IMR-90 (cell line): Measurements from ENCODE around the gene FAM174B. TPM values are rescaled to one million over a fixed set of nuclear protein-coding genes. Genes with fewer than 3 reads are reported as not detected.

Source experiments
- ATAC-seq: fragments of 200-7000 bp; cut with Tn5 transposase; 2 replicates; pipeline ENCODE4 v1.9.1; 2020; ENCODE audit warnings: low read depth, mild to moderate bottlenecking, moderate library complexity
- BruUV-seq: library from RNA; stranded (reverse); fragments of 400-500 nt; replicated peaks from 2 replicates; lab custom pipeline; 2021; lab: Mats Ljungman, UMichigan
- CTCF ChIA-PET: fragments of 300-600 bp; formaldehyde crosslinking; extraction: SDS; loops from one replicate; lab custom pipeline; 2021; ENCODE audit warnings: antibody characterized with exemption; lab: Yijun Ruan, JAX
- POLR2A ChIA-PET: fragments of 300-600 bp; sonication (Branson Sonifier 250); formaldehyde crosslinking; loops from one replicate; lab custom pipeline; 2022; ENCODE audit warnings: antibody characterized with exemption; ENCODE audit not compliant: unreplicated experiment; lab: Charles Lee
- DNase-seq: peaks from one replicate; pipeline ENCODE4 v3.0.0; 2013
- H2AFZ ChIP-seq: replicated peaks from 2 replicates; pipeline ENCODE3; 2013; ENCODE audit warnings: low read length, mild to moderate bottlenecking; ENCODE audit not compliant: poor library complexity
- H2AK5ac ChIP-seq: 2 replicates; pipeline ENCODE4 v1.6.1; 2013; ENCODE audit warnings: low read depth, low read length, inconsistent platforms
- H2AK9ac ChIP-seq: replicated peaks from 2 replicates; pipeline ENCODE3; 2013; ENCODE audit warnings: mild to moderate bottlenecking, low read depth, low read length, moderate library complexity; ENCODE audit not compliant: poor library complexity
- H2BK120ac ChIP-seq: 2 replicates; pipeline ENCODE4 v1.6.1; 2013; ENCODE audit warnings: low read depth, low read length, inconsistent platforms
- H2BK15ac ChIP-seq: 3 replicates; pipeline ENCODE4 v1.6.1; 2013; ENCODE audit warnings: low read depth, low read length, inconsistent platforms
- H2BK20ac ChIP-seq: 2 replicates; pipeline ENCODE4 v1.6.1; 2013; ENCODE audit warnings: low read depth, mild to moderate bottlenecking, inconsistent platforms, low read length, moderate library complexity
- H2BK5ac ChIP-seq: 2 replicates; pipeline ENCODE4 v1.6.1; 2013; ENCODE audit warnings: mild to moderate bottlenecking, low read depth, low read length, inconsistent platforms; ENCODE audit not compliant: poor library complexity, severe bottlenecking
- H3K14ac ChIP-seq: replicated peaks from 2 replicates; pipeline ENCODE4 v1.6.1; 2013; ENCODE audit warnings: low read depth, low read length, inconsistent platforms
- H3K18ac ChIP-seq: 2 replicates; pipeline ENCODE4 v1.6.1; 2013; ENCODE audit warnings: low read depth, low read length, control low read depth
- H3K23ac ChIP-seq: 2 replicates; pipeline ENCODE4 v1.6.1; 2013; ENCODE audit warnings: low read depth, low read length, inconsistent platforms
- H3K27ac ChIP-seq: 2 replicates; pipeline ENCODE4 v1.5.1; 2013; ENCODE audit warnings: mild to moderate bottlenecking, control low read depth, low read length; ENCODE audit not compliant: insufficient read depth
- H3K27me3 ChIP-seq: 2 replicates; pipeline ENCODE4 v1.6.1; 2013; ENCODE audit warnings: low read length; ENCODE audit not compliant: control insufficient read depth, insufficient read depth
- H3K36me3 ChIP-seq: 2 replicates; pipeline ENCODE4 v1.6.1; 2013; ENCODE audit warnings: low read length, mixed read lengths; ENCODE audit not compliant: control insufficient read depth, insufficient read depth
- H3K4ac ChIP-seq: 2 replicates; pipeline ENCODE4 v1.6.1; 2013; ENCODE audit warnings: low read depth, low read length, inconsistent platforms
- H3K4me1 ChIP-seq: 2 replicates; pipeline ENCODE4 v1.6.1; 2013; ENCODE audit warnings: low read length, mixed read lengths; ENCODE audit not compliant: control insufficient read depth, insufficient read depth
- H3K4me2 ChIP-seq: 2 replicates; pipeline ENCODE4 v1.6.1; 2013; ENCODE audit warnings: low read depth, mild to moderate bottlenecking, control low read depth, low read length, moderate library complexity
- H3K4me3 ChIP-seq: 2 replicates; pipeline ENCODE4 v1.5.1; 2013; ENCODE audit warnings: low read depth, mild to moderate bottlenecking, control low read depth, low read length, moderate library complexity; ENCODE audit not compliant: insufficient read depth
- H3K56ac ChIP-seq: 2 replicates; pipeline ENCODE4 v1.6.1; 2013; ENCODE audit warnings: low read length, inconsistent platforms; ENCODE audit not compliant: insufficient read depth; ENCODE audit errors: extremely low read depth
- H3K79me1 ChIP-seq, 2 experiments: 2 replicates each; pipeline ENCODE4 v1.6.1; 2013; ENCODE audit warnings: low read length in 2 of 2, inconsistent platforms in 1 of 2, low read depth in 1 of 2
- H3K9ac ChIP-seq: 2 replicates; pipeline ENCODE4 v1.6.1; 2013; ENCODE audit warnings: low read depth, low read length, control low read depth
- H3K9me1 ChIP-seq: 2 replicates; pipeline ENCODE4 v1.6.1; 2013; ENCODE audit warnings: low read length, inconsistent platforms; ENCODE audit not compliant: insufficient read depth
- H3K9me3 ChIP-seq: 2 replicates; pipeline ENCODE4 v1.6.1; 2013; ENCODE audit warnings: low read length; ENCODE audit not compliant: control insufficient read depth, insufficient read depth
- H4K20me1 ChIP-seq: 2 replicates; pipeline ENCODE4 v1.6.1; 2013; ENCODE audit warnings: low read length, inconsistent platforms; ENCODE audit not compliant: insufficient read depth
- H4K5ac ChIP-seq: 2 replicates; pipeline ENCODE4 v1.6.1; 2013; ENCODE audit warnings: mild to moderate bottlenecking, low read depth, low read length, control low read depth
- H4K8ac ChIP-seq, 2 experiments: 2 replicates each; pipeline ENCODE4 v1.6.1; 2013; ENCODE audit warnings: low read depth in 2 of 2, low read length in 2 of 2, control low read depth in 1 of 2, inconsistent platforms in 1 of 2
- H4K91ac ChIP-seq: 2 replicates; pipeline ENCODE4 v1.6.1; 2013; ENCODE audit warnings: low read depth, low read length, inconsistent platforms; ENCODE audit not compliant: insufficient read depth
- RAD21 ChIP-seq: IDR thresholded peaks from 2 replicates; pipeline ENCODE4 v1.6.1; 2012; ENCODE audit warnings: low read length, improper control_type of control experiment
- RFX5 ChIP-seq: IDR thresholded peaks from 2 replicates; pipeline ENCODE4 v1.8.0; 2012; ENCODE audit warnings: low read depth, mild to moderate bottlenecking, low read length, moderate library complexity
- WGBS, 2 experiments: methylation state at CpG; one replicate each; pipeline versions ENCODE4 v1.1.5 to v1.1.7; 2013; ENCODE audit warnings: missing lambda C conversion rate in 2 of 2; ENCODE audit not compliant: insufficient read length in 1 of 2; ENCODE audit errors: extremely low coverage in 2 of 2; 5-methylcytosine and 5-hydroxymethylcytosine counted together
- dilution Hi-C: fragments of 300-500 bp; cut with HindIII; formaldehyde crosslinking; loops from one replicate; pipeline ENCODE4 v1.14.3; 2018; ENCODE audit warnings: low sequenced_read_pairs; ENCODE audit not compliant: unreplicated experiment
- in situ Hi-C: fragments of 300-500 bp; cut with MboI; formaldehyde crosslinking; loops from 3 replicates; pipeline ENCODE4 v1.14.3; 2019; ENCODE audit warnings: low sequenced_read_pairs, inconsistent platforms, mixed read lengths
- intact Hi-C: fragments of 100-400 bp; cut with micrococcal nuclease; formaldehyde crosslinking; loops from 2 replicates; pipeline ENCODE4 v1.10.0; 2022
- polyA plus RNA-seq, 3 experiments: library from polyadenylated mRNA; depleted of rRNA; stranded (reverse); fragments of >200 nt; gene quantifications; 2 replicates each; pipeline ENCODE4 v1.2.3, GENCODE V29; 2012; ENCODE audit warnings: low replicate concordance in 1 of 3
- total RNA-seq: library from RNA; depleted of rRNA; stranded (reverse); fragments of >200 nt; gene quantifications from 2 replicates; pipeline ENCODE4 v1.2.3, GENCODE V29; 2012

Gene FAM174B
- total and polyA plus RNA-seq, 2 of the 4 experiments (the other 2 are of a cell fraction) = 0.18 to 0.56 TPM

DNA sequence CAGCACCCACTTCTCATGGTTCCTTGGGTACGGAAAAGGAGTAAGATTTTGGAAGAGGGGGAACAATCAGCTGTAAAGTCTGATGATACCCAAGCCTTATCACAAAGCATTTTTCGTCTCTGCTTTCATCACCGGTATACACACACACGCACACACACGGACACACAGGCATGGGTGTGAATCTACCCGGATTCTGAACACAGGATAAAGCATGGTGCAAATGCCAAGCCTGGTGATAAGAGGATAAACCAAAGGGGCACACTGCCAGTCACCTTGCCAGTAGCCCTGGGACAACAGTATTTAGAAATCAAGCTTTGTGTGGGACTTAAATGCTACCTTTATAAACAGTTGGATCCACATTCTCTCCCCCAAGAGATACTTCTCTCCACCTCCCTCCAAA is 22.2 kb downstream of the FAM174B start:
- no CpG with 5 or more reads among the region's 6 CpGs for WGBS, 2 experiments
- BruUV-seq = no TSS peak
- Histone ChIP-seq H2BK20ac (no peak overlapping the region), H2BK120ac (no peak overlapping the region), H4K20me1 (no peaks in the 10 kb centered on the region), H3K9me3 (no peaks in the 10 kb centered on the region), H2AFZ (no peak overlapping the region), H3K4me2 (no peak overlapping the region), H2BK15ac (no peak overlapping the region), H3K4me1 (peaks cover 4% of the 10 kb centered on the region; the same call in 1 of the 2 replicates), H2AK5ac (no peak overlapping the region), H4K91ac (no peak overlapping the region), H2BK5ac (no peak overlapping the region), H3K27ac (no peak overlapping the region), H3K9me1 (no peaks in the 10 kb centered on the region), H3K27me3 (no peaks in the 10 kb centered on the region; the same call in 1 of the 2 replicates), H3K4ac (no peak overlapping the region), H4K5ac (no peak overlapping the region), H3K79me1 (no peaks in the 10 kb centered on the region), H3K23ac (no peak overlapping the region), H2AK9ac (no peak overlapping the region), H3K9ac (no peak overlapping the region), H4K8ac (no peak overlapping the region), H3K36me3 (no peaks in the 10 kb centered on the region), H3K14ac (no peak overlapping the region), H3K18ac (no peak overlapping the region), H3K56ac (no peak overlapping the region), H3K4me3 (no peak overlapping the region)
- in situ Hi-C loops (no loop called here), intact Hi-C loops (no loop called here), dilution Hi-C loops (no loop called here)
- POLR2A ChIA-PET = no interaction called here
- CTCF ChIA-PET = no interaction called here
- DNase-seq (no peak), ATAC-seq (no peak)
- TF ChIP-seq RFX5 (no peak), RAD21 (no peak)
